ENCODE data around the gene C16orf74.

Gene C16orf74

DNA sequence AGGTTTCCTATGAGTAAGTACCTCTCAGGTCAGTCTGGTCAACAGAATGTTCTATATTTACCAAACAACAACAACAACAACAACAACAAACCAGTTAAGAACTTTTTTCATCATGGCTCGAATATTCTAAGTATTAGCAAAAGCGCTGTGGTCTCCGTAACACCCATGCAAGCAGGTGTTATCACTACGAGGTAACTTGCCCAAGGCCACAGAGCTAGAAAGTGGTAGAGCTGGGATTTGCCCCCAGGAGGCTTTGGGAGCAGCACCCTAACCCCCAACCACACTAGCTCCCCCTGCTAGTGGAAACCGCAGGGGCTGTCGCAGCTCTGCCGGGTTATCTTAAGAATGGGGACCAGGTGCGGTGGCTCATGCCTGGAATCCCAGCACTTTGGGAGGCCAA lies 23.9 kb upstream of the C16orf74 start:
- FAIRE-seq (no peak), DNase-seq (ENCODE audit: insufficient read length, low spot score) (no peak)
- TF ChIP-seq, protein P1, sequence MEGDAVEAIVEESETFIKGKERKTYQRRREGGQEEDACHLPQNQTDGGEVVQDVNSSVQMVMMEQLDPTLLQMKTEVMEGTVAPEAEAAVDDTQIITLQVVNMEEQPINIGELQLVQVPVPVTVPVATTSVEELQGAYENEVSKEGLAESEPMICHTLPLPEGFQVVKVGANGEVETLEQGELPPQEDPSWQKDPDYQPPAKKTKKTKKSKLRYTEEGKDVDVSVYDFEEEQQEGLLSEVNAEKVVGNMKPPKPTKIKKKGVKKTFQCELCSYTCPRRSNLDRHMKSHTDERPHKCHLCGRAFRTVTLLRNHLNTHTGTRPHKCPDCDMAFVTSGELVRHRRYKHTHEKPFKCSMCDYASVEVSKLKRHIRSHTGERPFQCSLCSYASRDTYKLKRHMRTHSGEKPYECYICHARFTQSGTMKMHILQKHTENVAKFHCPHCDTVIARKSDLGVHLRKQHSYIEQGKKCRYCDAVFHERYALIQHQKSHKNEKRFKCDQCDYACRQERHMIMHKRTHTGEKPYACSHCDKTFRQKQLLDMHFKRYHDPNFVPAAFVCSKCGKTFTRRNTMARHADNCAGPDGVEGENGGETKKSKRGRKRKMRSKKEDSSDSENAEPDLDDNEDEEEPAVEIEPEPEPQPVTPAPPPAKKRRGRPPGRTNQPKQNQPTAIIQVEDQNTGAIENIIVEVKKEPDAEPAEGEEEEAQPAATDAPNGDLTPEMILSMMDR (IDR thresholded peaks at IDR 0.05; ENCODE audit: insufficient read depth, missing control alignments), result no peak

DNA sequence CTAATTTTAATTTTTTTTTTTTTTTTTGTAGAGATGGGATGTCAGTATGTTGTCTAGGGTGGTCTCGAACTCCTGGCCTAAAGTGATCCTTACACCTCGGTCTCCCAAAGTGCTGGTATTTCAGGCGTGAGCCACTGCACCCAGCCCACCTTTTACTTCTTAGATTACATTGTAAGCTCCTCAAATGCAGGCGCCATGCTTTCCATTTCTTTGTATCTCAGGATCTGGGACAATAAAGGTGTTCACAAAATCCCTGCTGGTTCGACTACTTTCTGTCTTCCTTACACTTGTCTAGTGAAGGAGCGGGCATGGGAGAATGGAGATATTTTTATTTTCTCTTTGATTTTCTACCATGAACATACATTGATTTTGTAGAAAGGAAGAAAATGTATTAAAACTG lies 23.2 kb upstream of the C16orf74 start:
- TF ChIP-seq, protein P1 (IDR thresholded peaks at IDR 0.05; ENCODE audit: insufficient read depth, missing control alignments), result no peak
- no peak for DNase-seq (ENCODE audit: insufficient read length, low spot score)
- no peak for FAIRE-seq

DNA sequence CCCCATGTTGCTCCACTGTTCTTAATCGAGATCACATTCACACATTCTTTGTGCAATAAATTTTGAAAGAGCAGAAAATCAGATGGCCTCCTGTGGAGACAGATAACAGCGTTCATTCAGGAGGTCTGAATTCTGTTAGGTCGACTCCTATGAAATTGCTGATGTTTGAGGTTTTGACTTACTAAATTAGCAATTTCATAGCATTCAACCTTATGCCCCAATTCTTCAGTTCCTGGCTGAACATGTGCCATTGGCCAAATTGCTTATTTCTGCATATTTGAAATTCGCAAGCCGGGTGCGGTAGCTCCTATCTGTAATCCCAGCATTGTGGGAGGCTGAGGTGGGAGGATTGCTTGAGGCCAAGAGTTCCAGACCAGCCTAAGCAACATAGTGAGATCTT lies 22.1 kb upstream of the C16orf74 start:
- no peak for DNase-seq (ENCODE audit: insufficient read length, low spot score)
- no peak for FAIRE-seq
- TF ChIP-seq, protein P1 (IDR thresholded peaks at IDR 0.05; ENCODE audit: insufficient read depth, missing control alignments), result no peak

DNA sequence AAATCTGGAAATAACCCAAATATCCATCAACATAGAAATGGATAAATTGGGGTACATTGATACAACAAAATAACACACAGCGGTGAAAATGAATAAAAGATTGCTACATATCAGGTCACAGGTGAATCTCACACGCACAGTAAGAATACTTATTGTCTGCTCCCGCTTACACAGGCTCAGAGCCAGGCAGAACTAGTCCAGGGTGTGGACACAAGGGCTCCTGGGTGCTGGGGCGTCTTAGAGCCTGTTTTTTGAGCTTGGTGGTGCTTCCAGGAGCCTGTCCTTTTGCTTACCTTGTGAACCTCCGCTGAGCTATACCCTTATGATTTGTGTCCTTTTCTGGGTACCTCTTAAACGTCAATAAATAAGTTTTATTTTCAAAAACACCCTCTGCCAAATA lies 19.8 kb upstream of the C16orf74 start:
- TF ChIP-seq, protein P1 (IDR thresholded peaks at IDR 0.05; ENCODE audit: insufficient read depth, missing control alignments), result no peak
- FAIRE-seq (no peak), DNase-seq (ENCODE audit: insufficient read length, low spot score) (no peak)

DNA sequence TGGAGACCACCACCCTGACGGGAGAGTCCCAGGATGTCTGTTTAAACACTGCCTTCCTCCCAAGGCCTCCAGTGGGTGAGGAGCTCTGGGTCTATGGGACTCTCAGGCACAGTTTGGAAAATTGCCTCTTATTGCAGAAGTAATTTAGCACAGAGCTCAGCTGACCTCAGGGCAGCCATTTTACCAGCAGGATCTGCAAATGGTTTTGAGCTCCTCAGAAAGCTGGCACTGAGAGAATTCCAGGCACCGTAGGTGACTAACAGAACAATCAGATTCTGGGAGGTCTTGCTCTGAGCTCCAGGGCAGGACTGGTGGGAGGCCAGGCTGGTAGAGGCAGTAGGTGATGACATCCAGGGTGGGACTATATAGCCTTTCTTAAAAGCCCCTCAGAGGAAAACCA lies 17.3 kb upstream of the C16orf74 start:
- TF ChIP-seq, protein P1 (IDR thresholded peaks at IDR 0.05; ENCODE audit: insufficient read depth, missing control alignments), result no peak
- DNase-seq (ENCODE audit: insufficient read length, low spot score) (no peak), FAIRE-seq (no peak)

DNA sequence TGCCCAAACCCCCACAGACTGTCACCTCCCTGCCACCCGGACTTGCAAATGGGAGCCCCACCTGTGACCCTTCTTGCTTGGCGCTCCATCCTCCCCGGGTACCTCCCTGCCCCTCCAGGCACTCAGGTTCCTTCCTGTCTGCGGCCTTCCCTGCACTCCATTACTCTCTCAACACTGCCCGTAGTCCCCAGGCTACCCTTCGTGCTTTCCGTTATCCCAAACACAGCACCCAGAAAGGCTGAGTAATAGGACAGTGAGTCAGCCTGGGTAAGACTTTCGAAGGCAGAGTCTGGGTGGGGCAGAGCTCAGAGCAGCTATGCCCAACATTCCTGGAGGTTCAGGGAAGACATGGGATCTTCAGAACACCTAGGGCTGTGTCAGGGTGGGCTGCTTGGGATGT lies 16.6 kb upstream of the C16orf74 start:
- no peak for DNase-seq (ENCODE audit: insufficient read length, low spot score)
- TF ChIP-seq, protein P1 (IDR thresholded peaks at IDR 0.05; ENCODE audit: insufficient read depth, missing control alignments), result no peak
- no peak for FAIRE-seq

DNA sequence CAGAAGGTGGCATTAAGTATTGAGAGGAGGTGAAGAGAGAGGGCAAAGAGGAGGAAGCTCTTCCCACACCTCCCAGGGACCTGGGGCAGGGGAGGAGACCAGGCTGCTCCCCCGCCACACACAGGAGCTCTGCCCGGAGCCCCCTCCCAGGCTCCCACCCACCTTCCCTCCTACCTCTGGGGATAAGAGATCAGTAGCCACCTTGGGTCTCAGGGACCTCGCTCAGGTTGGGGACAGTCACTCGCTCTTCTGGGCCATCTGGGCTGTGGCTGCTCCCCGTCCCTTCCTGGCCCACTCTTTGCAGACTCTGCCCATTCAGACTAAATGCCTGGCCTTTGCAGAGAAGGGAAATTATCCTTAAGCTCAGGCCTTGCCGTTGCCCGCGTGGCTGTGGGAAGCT lies 14.9 kb upstream of the C16orf74 start:
- DNase-seq (ENCODE audit: insufficient read length, low spot score) (no peak), FAIRE-seq (no peak)
- TF ChIP-seq, protein P1 (IDR thresholded peaks at IDR 0.05; ENCODE audit: insufficient read depth, missing control alignments), result no peak

Measured in D721Med (cell line).